GM03348 (cell line): ENCODE results near the gene DPYSL5.
A peak's percentile ranks its signal among the peaks of the same experiment; 100 is the strongest.
"Not testable (repeated sequence)": the region's sequence is repeated elsewhere in the genome, so short reads cannot be mapped to it uniquely, and the experiment has no call there.

Experiments
- DNase-seq: peaks from one replicate; pipeline ENCODE4 v3.0.0; 2012; ENCODE audit warnings: low spot score

The DPYSL5 gene

GRCh38 chr2:26847655-26848335 is at the start of gene DPYSL5:
TSS of gene DPYSL5 (plus strand) at chr2:26848132. CDS start at chr2:26898500, 50,368 bp downstream.
- DNase-seq, result no peak

GRCh38 chr2:26801328-26801727 is 46.6 kb upstream of the DPYSL5 start:
- no peak for DNase-seq

GRCh38 chr2:26801796-26802195 is 46.1 kb upstream of the DPYSL5 start:
- no peak for DNase-seq

- peak; percentile 48 for DNase-seq
These were observed 42.7 kb upstream of the DPYSL5 start for GRCh38 chr2:26805241-26805676.

GRCh38 chr2:26807788-26808460 is 40.0 kb upstream of the DPYSL5 start:
- DNase-seq, result peak; percentile 30

GRCh38 chr2:26809211-26809610 is 38.7 kb upstream of the DPYSL5 start:
- DNase-seq, result no peak

- no peak for DNase-seq
These were observed 37.9 kb upstream of the DPYSL5 start for GRCh38 chr2:26809876-26810577.

- no peak for DNase-seq
These were observed 36.7 kb upstream of the DPYSL5 start for GRCh38 chr2:26811261-26811660.

GRCh38 chr2:26811791-26812694 is 35.9 kb upstream of the DPYSL5 start:
- no peak for DNase-seq

GRCh38 chr2:26812731-26813130 is 35.2 kb upstream of the DPYSL5 start:
- DNase-seq, result no peak

GRCh38 chr2:26814072-26814765 is 33.7 kb upstream of the DPYSL5 start:
- not testable (repeated sequence) for DNase-seq

GRCh38 chr2:26816893-26817292 is 31.0 kb upstream of the DPYSL5 start:
- no peak for DNase-seq

GRCh38 chr2:26818255-26818654 is 29.7 kb upstream of the DPYSL5 start:
- no peak for DNase-seq

GRCh38 chr2:26818972-26819371 is 29.0 kb upstream of the DPYSL5 start:
- no peak for DNase-seq

- DNase-seq, result no peak
These were observed 27.0 kb upstream of the DPYSL5 start for GRCh38 chr2:26820932-26821331.

- no peak for DNase-seq
These were observed 25.1 kb upstream of the DPYSL5 start for GRCh38 chr2:26822877-26823276.

GRCh38 chr2:26838121-26838906 is 9.6 kb upstream of the DPYSL5 start:
- peak; percentile 37 for DNase-seq

GRCh38 chr2:26840937-26841610 is 6.9 kb upstream of the DPYSL5 start:
- no peak for DNase-seq

- DNase-seq, result no peak
These were observed 4.9 kb upstream of the DPYSL5 start for GRCh38 chr2:26843041-26843440.

- DNase-seq, result no peak
These were observed 2.9 kb upstream of the DPYSL5 start for GRCh38 chr2:26845021-26845420.
